Esophagus squamous epithelium (tissue), 4 donors: ENCODE results near the gene SYNE3.

Experiments
- POLR2A ChIP-seq, 4 donors: fragments of 450-650 bp; IDR thresholded peaks; one replicate each; pipeline ENCODE4 v1.6.1; 2017; ENCODE audit warnings: antibody characterized with exemption in 4 of 4, mild to moderate bottlenecking in 4 of 4, moderate library complexity in 3 of 4
- TF ChIP-seq, protein P1 (sequence below), 6 experiments: fragments of 450-650 bp in 4 of 6; fragments of 200-600 bp in 2 of 6; sonication (generic) in 2 of 6; IDR thresholded peaks; one replicate each; pipeline ENCODE4 v1.5.1; 2016 to 2019; ENCODE audit warnings: antibody characterized with exemption in 6 of 6, mild to moderate bottlenecking in 4 of 6, moderate library complexity in 4 of 6

GRCh38 chr14:95523051-95523814 is 6.8 kb upstream of the SYNE3 start:
- TF ChIP-seq, protein P1, sequence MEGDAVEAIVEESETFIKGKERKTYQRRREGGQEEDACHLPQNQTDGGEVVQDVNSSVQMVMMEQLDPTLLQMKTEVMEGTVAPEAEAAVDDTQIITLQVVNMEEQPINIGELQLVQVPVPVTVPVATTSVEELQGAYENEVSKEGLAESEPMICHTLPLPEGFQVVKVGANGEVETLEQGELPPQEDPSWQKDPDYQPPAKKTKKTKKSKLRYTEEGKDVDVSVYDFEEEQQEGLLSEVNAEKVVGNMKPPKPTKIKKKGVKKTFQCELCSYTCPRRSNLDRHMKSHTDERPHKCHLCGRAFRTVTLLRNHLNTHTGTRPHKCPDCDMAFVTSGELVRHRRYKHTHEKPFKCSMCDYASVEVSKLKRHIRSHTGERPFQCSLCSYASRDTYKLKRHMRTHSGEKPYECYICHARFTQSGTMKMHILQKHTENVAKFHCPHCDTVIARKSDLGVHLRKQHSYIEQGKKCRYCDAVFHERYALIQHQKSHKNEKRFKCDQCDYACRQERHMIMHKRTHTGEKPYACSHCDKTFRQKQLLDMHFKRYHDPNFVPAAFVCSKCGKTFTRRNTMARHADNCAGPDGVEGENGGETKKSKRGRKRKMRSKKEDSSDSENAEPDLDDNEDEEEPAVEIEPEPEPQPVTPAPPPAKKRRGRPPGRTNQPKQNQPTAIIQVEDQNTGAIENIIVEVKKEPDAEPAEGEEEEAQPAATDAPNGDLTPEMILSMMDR (IDR thresholded peaks at IDR 0.05), result no peak
- no peak for TF ChIP-seq POLR2A (IDR thresholded peaks at IDR 0.05)
